Temporal lobe (tissue), 2 donors: ENCODE results near the gene NME4. TPM values are rescaled to one million over a fixed set of nuclear protein-coding genes. Genes with fewer than 3 reads are reported as not detected.

Experiments used
- small RNA-seq: library from RNA; depleted of rRNA; stranded (forward); fragments of <200 nt; gene quantifications from one replicate; pipeline ENCODE3, GENCODE V24; 2014; ENCODE audit warnings: low replicate concordance
- total RNA-seq: library from RNA; depleted of rRNA; stranded (reverse); fragments of >200 nt; gene quantifications from one replicate; pipeline ENCODE4 v1.2.3, GENCODE V29; 2014

The NME4 gene
- total RNA-seq, 1 donor from 2014 or later: 11.6 TPM

Small RNAs within 50 kb of the gene (small RNA-seq; reads per million reads assigned to genes)
- not detected for gene RF00019

Other genes with a start within 250 kb of the NME4 start
- not detected for gene HBZ, start 244.6 kb upstream of the NME4 start, total RNA-seq
- 4.4 TPM for gene HBM, start 231.2 kb upstream of the NME4 start, total RNA-seq
- 393 TPM for gene HBA2, start 224.3 kb upstream of the NME4 start, total RNA-seq
- gene HBA1, start 220.5 kb upstream of the NME4 start, total RNA-seq: 167 TPM
- 3.4 TPM for gene HBQ1, start 216.7 kb upstream of the NME4 start, total RNA-seq
- 60.5 TPM for gene LUC7L, start 167.8 kb upstream of the NME4 start, total RNA-seq
- 17.9 TPM for gene FAM234A, start 162.4 kb upstream of the NME4 start, total RNA-seq
- 9.6 TPM for gene RGS11, start 121.3 kb upstream of the NME4 start, total RNA-seq
- gene ARHGDIG, start 116.6 kb upstream of the NME4 start, total RNA-seq: 29.5 TPM
- gene PDIA2, start 114.0 kb upstream of the NME4 start, total RNA-seq: 10.8 TPM
- gene AXIN1, start 44.5 kb upstream of the NME4 start, total RNA-seq: 12.8 TPM
- 26.8 TPM for gene MRPL28, start 26.7 kb upstream of the NME4 start, total RNA-seq
- 14.8 TPM for gene PGAP6, start 15.2 kb upstream of the NME4 start, total RNA-seq
- gene DECR2, start 4.7 kb downstream of the NME4 start, total RNA-seq: 7.9 TPM
- 29.0 TPM for gene RAB11FIP3, start 28.4 kb downstream of the NME4 start, total RNA-seq
- gene CAPN15, start 130.5 kb downstream of the NME4 start, total RNA-seq: 9.1 TPM
- not detected for gene PRR35, start 163.2 kb downstream of the NME4 start, total RNA-seq
- 0.25 TPM for gene NHLRC4, start 169.8 kb downstream of the NME4 start, total RNA-seq
- gene PIGQ, start 172.8 kb downstream of the NME4 start, total RNA-seq: 22.1 TPM
- 20.9 TPM for gene RAB40C, start 192.9 kb downstream of the NME4 start, total RNA-seq
- 0.74 TPM for gene WFIKKN1, start 233.8 kb downstream of the NME4 start, total RNA-seq
- gene METTL26, start 239.1 kb downstream of the NME4 start, total RNA-seq: 23.1 TPM
- 9.3 TPM for gene MCRIP2, start 244.6 kb downstream of the NME4 start, total RNA-seq